HG02981 (cell line): ENCODE results near the gene LEMD2.

Source experiments
- ATAC-seq: cut with Tn5 transposase; IDR thresholded peaks from one replicate; pipeline ENCODE4 v1.9.1; 2021; ENCODE audit warnings: mild to moderate bottlenecking, moderate library complexity; ENCODE audit not compliant: unreplicated experiment

Gene LEMD2

DNA sequence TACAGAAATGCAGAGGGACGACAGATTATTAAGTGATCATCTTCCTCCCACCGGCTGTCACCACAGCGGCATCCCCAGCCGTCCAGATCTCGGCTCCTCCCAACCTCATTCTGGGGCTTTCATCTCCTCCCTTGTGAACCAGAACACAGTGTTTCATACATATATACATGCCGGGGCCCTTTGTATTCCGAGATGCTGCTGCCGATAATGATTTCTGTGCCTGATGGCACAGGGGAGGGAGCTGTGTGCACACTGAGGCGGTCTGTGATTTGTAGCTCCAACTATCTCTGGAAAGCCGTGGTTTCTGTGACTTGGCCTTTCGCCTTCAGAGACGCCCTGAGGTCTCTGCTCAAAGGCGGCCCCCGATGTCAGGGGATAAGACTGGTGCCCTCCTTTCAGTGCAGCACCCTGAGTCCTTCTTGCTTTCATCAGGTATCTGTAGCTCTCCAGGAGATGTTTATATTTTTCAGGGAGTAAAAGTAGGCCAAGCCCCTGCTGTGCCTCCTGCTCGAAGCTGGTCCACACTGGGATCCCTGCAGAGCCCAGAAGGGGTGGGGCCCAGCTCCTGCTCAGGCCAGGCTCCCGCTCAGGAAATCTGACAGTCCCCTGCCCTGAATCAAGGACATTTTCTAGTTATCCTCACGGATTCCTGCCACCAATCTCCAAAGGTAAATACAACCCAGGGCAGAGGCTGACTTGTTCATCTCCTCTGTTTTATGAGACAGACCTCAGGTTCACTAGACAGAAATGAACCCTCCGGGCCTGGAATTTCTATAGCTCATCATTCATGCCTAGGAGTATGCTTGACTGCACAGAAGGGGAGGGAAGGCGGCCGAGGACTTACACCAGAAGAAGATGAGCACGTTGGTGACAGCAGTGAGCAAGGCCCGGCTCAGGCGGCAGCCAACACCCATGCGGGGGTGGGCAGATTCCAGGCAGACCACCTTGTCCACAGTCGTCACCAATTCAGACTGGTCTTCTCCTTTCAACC, 11.2 kb downstream of the LEMD2 start:
- no peak for ATAC-seq

DNA sequence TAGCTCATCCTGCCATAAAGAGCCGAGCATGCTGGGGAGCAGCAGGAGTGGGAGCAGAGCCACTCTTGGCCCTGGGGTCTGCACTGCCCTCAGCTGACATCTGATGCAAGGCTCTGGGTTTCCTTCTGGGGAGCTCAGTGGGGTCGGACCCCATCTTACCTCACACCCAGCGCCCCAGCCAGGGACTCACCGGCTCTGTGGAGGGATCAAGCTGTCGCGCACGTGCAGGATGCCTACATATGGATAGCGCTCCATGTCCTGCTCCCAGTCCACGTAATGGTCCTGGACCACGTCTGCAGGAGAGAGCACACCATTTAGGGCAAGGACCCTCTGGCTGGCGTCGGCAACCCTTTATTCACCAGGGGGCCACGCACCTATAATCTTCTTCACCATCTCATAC, 12.2 kb downstream of the LEMD2 start:
- no peak for ATAC-seq

DNA sequence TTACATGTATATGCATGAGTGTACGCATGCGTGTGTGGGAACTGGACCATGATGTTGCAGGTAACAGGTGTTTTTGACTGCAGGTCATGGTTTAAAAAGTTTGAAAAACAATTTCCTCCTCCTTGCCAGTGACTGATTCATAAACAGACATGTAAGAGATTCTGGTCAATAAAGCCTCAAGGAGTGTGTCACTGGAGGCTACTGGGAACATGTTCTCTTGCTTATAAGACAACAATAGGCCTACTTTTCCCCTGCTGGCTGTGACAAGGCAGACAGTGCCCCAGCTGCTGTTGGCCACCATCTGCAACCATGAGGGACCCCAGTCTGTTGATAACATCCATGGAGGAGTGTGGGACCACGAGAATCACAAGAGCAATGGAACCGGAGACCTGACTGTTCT, 12.7 kb downstream of the LEMD2 start:
- ATAC-seq = no peak

DNA sequence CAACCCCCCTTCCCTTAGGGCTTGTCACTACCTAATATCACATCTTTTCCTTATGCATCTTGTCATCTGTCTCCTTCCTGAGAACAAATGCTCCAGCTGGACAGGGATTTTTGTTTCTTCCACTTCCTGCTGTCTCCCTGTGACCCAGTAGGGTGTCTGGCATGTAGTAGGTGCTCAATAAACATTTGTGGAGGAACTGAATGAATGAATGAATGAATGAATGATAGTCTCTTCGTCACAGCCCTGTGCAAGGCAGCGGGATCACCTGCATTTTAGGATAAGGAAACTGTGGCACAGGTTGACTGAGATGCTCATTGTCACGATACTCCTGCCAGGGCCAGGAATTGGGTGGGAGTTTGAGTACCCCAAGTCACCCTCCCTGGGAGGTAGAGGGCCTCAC, 14.2 kb downstream of the LEMD2 start:
- no peak for ATAC-seq

DNA sequence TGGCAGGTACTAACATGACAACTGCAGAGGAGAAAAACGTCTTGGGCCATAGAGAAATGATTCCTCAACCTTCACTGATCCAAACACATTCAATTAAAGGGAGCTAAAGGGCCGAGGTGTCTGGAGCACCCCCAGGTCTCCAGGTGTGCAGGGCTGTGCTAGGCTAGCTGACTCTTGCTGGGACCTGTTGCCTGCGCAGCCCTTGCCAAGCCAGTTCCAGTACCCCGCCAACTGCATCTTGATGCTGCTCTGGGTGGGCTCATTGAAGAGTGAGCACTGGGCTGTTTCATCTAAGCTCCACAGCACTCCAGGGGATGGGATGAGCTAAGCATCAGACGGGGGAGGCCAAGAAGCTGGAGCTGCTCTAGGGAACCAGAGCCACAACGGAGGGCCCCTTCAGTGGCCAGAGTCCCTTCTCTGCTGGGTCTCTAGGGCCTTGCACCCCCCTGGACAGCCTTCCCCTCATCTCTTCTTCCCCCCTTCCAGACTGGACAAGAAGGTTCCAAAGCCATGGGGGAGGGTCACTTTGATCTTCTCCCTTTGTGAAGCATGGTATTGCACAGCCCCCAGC, 15.9 kb downstream of the LEMD2 start:
- no peak for ATAC-seq

DNA sequence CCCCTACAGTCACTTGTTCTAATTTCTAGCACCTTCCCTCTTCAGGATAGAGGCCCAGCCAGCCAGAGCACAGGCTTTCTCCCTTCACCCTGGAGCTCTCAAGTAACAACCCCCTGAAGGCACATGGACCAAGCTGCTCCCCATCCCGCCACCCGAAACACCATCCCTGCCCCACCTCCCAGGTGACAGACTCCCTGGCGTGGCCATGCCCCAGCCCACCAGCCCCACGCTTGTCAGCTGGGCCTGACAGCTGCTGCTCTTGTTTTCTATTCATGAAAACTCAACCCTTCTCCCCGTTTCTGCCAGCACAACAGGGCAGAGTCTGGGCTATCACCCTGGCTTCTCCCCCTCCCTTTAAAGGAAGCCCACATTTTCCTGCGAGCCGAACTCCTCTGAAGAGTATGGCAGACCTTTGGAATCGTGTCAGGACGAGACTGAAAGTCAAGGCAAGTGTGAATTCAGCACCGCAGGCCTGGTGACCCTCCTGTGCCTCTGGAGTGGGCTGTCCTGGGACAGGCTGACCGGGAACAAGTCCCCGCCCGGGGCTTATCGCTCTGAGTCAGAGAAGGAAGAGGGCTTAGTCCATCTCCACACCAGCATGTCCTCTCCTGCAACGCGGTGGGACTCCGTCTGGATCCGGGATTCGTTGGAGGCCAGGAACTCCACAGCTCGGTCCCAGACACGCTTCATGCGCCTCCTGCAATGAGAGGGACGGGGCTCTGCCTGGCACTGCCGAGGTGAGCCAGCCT, 16.7 kb downstream of the LEMD2 start:
- no peak for ATAC-seq

DNA sequence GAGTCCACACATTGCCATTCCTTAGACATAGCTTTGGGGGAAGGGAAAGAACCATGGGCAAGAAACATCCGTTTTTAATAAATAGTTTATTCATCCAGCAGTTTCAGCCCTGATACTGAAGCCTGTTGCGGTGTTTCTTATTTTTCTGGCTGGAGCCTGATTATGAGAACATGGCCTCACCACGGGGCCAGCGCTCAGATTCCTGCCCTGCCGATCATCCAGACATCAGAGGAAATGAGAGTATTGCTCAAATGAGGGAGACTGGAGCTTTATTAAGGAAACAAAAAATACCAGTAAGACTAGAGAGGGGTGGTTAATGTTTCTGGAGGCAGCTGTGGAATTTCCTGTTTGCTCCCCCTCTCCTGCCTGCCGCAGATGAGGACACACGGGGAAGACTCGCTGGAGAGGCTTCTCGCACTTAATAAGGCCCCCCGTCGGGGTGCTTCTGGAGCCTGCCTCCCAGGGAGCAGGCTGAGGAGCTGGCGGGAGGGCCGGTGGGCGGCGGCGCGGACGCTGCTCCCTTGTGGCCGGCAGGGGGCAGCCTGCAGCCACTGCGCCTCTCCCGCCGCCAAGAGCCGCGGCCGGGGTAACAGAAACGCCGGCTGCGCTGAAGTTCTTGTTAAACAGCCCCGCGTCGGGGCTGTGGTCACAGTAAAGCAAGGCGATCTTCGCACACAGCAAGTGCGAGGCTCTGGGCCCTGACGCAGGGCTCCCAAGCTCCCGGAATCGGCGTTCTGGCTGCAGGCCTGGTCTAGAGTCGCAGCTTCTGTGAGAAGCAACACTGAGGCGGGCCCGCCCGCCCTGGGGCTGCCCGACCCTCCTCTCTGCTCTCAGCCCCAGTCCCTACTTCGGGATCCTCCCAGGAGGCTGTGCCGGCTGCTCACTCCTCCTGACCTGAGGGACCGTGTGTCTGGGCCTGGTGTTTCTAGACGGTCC, 17.5 kb downstream of the LEMD2 start:
- no peak for ATAC-seq

DNA sequence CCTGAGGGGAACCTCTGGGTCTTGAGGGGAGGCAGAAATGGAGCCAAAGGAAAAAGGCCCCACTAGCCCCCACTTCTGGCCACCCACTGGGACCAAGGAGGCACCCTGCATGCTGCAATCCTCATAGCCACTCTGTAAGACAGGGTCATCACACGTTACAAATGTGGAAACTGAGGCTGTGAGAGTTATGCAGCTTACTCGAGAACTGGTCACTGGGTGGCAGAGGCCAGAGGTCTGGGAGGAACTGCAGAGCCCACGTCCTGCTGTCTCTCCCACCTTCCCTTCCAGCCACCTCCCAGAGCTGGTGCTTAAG, 18.1 kb downstream of the LEMD2 start:
- ATAC-seq = no peak

DNA sequence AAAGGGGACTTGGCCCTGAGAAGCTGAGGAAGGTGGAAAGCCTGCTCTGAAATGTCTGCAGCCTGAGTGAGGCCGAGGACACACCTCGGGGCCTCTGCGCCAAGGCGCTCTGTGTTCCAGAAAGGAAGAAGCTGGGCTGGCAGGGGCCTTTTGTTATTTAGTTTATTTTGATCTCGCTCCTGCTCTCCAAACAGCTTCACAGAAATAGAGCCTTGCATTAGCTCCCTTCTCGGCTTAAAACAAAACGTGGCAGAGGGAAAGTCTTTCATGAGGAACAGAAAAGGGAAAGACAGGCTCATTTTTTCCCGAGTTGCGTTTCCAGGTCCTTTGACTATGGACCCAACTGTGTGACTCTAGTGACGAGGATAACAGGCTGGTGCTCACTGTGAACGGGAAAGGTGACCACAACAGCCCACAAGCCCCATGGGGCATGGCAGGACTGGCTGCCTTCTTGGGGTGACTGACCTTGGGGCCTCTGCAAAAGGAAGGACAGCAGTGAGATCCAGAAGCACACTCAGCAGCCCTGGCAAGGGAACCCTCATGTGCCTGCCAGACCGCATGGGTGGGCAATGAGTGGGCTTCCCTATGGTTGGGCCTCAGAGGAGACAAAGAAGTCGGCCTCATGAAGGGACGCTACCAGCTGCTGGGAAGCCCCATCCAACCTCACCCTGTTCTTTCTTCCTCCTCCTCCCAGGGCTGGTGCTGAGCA, 18.7 kb downstream of the LEMD2 start:
- ATAC-seq = no peak

DNA sequence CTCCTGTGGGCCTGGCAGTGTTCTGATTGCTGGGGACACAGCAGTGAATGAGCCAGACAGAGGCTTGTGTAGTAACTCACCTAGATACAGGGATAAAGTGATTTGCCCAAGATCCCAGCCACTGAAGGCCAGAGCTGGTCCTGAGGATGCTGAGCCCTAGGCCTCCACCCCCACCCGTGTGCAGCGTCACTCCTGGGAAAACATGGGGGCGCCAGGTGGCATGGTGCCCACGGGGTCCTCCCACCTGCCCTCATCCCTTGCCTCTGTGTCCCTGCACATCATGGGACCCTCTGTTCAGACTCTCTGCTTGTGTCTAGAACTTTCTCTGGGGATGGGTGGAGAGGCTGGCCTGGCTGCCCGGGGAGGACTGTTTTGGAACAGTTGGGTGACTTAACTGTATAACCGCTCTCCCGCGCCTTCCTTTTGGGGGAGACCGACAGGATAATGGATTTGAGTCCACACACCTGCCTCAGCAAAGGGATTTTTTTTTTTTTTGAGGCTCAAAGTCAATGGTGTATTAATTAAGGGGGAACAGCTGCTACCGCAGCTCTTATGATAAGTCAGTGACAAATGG, 19.6 kb downstream of the LEMD2 start:
- no peak for ATAC-seq

DNA sequence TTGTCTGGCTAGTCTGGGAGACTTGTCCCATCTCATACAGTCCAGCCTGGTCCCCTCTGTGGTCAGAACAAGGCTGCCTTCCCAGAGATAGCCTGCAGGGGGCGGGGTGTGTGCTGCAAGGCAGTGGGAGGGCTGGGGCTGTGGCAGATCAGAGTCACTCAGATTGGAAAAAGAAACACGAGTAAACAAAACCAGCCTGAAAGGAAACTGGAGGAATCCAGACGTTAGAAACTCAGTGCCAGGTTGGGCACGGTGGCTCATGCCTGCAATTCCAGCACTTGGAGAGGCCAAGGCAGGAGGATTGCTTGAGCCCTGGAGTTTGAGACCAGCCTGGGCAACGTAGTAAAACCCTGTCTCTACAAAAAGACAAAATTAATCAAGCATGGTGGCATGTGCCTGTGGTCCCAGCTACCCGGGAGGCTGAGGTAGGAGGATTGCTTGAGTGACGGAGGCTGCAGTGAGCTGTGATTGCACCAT, 20.2 kb downstream of the LEMD2 start:
- no peak for ATAC-seq

DNA sequence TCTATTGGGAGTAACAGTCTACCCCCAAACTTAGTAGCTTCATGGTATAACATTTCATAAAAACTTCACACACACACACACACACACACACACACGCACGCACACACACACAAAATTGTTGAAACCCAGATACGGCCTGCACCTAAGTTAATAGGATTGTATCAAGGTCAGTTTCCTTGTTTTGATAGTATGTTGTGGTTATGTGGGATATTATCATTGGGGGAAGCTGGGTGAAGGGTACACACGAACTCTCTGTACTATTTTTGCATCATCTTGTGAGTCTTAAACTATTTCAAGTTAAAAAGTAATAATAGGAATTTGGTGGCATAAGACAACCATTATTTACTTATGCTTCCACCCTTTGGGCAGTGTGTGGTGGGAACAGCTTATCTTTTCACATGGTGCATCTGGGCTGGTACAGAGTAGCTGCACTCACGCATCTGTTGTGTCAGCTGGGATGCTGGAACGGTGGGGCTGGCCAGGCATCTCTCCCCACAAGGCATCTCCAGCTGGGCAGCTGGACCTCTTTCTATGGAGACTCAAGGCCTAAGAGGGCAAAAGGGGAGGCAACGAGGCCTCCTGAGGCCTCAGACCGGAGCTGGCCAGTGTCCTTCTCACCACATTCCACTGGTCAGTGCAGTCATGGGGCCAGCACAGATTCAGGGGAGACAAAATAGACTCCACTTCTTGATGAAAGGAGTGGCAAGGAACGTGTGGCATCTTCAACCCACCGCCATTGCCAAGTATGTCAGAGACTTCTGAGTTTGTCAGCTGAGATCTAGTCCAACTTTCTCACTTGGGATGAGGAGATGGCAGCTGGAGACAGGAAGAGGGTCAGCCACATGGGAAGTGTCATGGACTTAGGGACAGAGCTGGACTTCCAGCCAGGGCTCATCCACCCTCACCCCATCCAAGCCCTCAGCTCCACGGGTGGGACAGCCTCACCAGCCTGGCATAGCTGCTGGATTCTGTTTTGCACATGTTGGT, 21.7 kb downstream of the LEMD2 start:
- no peak for ATAC-seq

DNA sequence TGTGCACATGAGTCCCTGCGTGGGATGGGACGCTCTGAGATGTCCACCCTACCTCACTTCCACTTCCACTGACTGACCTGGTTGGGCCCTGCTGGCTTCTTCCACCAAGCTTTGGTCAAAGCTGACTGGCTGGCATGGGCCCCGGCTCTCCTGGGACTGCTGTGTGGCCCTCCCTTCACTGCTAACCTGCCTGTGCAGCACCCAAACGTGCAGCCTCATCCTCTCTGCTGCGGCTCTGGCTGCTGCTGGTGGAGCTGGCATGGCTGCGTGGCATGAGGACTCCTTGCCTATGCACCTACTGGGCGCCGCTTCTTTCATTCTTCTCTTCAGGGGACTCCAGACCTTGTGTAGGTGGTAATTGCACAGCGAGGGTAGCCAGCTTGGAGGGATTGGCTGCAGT, 23.6 kb downstream of the LEMD2 start:
- no peak for ATAC-seq

DNA sequence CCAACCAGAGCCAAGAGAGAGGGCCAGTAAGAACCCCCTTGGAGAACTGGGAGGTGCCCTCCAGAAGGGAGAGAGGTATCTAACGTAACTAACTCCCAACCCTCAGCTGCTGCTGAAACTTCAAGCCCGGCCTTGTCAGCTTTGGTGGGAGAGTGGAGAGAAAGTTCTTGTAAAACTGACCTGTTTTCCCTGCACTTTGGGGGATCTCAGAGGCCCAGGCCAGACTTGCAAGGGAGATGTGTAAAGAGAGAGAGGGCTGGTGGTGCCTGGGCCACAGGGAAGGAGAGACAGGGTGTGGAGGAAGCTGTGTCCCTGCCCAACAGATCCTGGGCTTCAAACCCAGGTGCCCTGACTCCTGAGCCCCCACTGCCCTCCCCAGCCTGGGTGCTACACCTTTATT, 24.9 kb downstream of the LEMD2 start:
- ATAC-seq = no peak

DNA sequence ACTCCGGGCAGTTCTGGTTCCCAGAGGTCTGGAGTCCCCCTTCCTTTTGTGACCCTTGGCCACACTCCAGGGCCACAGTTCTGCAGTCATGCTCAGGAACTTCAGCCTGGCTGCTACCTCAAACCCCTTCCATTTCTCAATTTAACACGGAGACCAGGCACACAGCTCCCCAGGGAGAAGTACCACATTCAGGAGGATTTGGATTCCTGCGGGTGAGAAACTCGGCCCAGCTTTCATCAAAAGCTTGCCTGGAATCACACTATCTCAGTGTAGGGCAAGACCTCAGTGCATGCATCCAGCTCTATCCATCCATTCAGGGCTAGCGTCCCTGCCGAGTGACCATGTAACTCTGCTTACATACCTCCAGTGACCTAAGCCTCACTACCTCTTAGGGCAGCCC, 25.4 kb downstream of the LEMD2 start:
- no peak for ATAC-seq

DNA sequence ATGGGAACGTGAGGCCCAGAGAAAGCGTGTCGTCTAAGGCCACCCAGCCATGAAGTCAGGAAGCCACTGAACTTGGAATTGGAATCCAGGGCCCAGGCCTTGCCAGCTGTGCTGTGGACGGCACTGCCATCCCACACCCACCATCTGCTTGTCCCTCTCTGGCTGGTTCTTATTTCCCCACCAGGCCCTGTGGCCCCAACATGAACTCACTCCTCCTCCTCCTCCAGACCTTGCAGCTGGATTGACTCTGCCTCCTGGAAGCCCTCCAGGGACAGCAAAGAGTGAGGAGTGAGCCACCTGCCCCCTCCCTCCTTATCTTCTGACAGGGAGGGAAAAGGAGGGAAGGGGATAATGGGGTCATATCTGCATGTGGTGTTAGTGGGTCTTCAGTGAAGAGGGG, 26.2 kb downstream of the LEMD2 start:
- no peak for ATAC-seq

DNA sequence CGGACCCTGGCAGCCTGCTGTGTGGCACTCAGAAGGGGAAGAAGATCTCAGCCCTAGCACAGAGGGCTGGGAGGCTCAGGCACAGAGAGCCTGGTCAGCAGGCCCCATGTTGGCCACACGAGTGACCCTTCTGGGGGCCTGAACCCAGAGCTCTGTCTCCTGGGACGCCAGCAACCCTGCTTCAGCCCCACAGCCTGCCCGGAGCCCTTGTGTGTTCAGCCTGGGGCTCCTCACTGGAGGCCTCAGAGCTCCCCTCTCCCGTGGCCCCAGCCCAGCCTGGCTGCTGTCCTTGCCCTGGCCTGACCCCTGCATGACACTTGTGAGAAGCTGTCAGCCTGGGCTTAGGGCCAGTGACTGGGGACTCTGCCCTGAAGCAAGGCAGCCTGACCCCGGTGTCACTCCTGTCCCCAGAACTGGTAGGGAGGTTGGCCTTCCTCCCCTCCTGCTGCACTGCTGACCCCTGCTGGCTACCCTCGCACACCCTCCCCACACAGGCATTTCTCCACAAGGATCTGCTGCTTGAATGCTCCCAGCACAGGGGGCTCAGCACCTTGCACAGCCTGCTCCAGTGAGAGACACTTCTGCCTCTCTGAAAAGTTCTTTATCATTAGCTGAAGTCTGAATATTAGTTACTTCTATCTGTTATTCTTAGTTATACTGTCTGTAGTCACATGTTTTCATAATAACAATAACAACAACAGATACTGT, 26.9 kb downstream of the LEMD2 start:
- ATAC-seq = no peak

DNA sequence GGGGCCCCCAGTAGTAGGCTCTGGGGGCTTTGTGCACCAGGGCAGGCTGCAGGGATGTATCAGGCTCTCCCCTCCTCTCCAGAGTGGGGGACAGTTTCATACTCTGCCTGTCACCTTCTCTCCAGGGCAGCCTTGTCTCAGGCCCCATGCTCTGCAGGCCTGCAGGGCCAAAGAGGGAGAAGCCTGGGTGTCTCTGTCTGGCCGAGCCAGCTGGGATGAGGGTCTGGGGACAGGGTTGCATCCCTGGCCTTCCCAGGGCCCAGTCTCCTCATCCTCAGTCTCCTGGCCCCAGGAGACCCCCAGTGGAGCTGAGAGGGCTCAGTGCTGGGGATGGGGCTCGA, 27.4 kb downstream of the LEMD2 start:
- no peak for ATAC-seq
